ENCODE data around the gene TSC22D3. TPM values are rescaled to one million over a fixed set of nuclear protein-coding genes. Genes with fewer than 3 reads are reported as not detected.

Gene TSC22D3
- total and polyA plus RNA-seq, 7 experiments from 2014 or later: 44.2 to 1,917 (median 383) TPM

- H3K4me1 Mint-ChIP-seq: peaks cover 9 to 30% (median 20%) of the 10 kb centered on the region in 7 donors
- ChIA-PET POLR2A (interaction anchor here (9.6 to 22.8 kb wide), 2 partner anchors 19 to 46 kb away, joined by 142 to 1138 read pairs; no protein-coding TSS in a partner anchor), CTCF (interaction anchor here (13.8 kb wide), 1 partner anchor 46 kb away, joined by 264 read pairs; no protein-coding TSS in a partner anchor)
- H3K27ac Mint-ChIP-seq: peak overlapping the region in 3 of 9 donors; percentile 19 to 71 (median 25)
- peaks cover 9 to 12% of the 10 kb centered on the region in 2 donors for H3K4me1 ChIP-seq (ENCODE audit: control insufficient read depth in 2 of 2, insufficient read depth in 2 of 2, low read length in 2 of 2)
- no peak overlapping the region for H3K4me3 Mint-ChIP-seq
- no peak overlapping the region for H3K4me3 ChIP-seq (ENCODE audit: low read length)
- ATAC-seq (no peak), DNase-seq (no peak)
- H3K36me3 Mint-ChIP-seq: no peaks in the 10 kb centered on the region
- H3K27ac ChIP-seq (ENCODE audit: low read depth, low read length): no peak overlapping the region
- intact Hi-C loops (cut with micrococcal nuclease): no loop called here
- H3K36me3 ChIP-seq (ENCODE audit: control insufficient read depth in 2 of 3, insufficient read depth in 3 of 3, low read length in 3 of 3): no peaks in the 10 kb centered on the region
- no peaks in the 10 kb centered on the region for H3K9me3 ChIP-seq (ENCODE audit: control insufficient read depth in 2 of 3, low read length in 3 of 3)
- H3K27me3 Mint-ChIP-seq: no peaks in the 10 kb centered on the region
- H3K27me3 ChIP-seq (ENCODE audit: control insufficient read depth in 2 of 2, insufficient read depth in 2 of 2, low read length in 2 of 2): no peaks in the 10 kb centered on the region
- H3K9me3 Mint-ChIP-seq: no peaks in the 10 kb centered on the region
Measured at GRCh38 chrX:107721966-107722707, 53.5 kb downstream of the TSC22D3 start.

GRCh38 chrX:107721318-107721717 lies 54.3 kb downstream of the TSC22D3 start:
- Histone ChIP-seq H3K36me3 (ENCODE audit: control insufficient read depth in 2 of 3, insufficient read depth in 3 of 3, low read length in 3 of 3) (peaks cover 0 to 5% (median 0%) of the 10 kb centered on the region in 3 experiments), H3K27ac (ENCODE audit: low read depth, low read length) (no peak overlapping the region), H3K9me3 (ENCODE audit: control insufficient read depth in 2 of 3, low read length in 3 of 3) (no peaks in the 10 kb centered on the region), H3K4me3 (ENCODE audit: low read length) (no peak overlapping the region), H3K27me3 (ENCODE audit: control insufficient read depth in 2 of 2, insufficient read depth in 2 of 2, low read length in 2 of 2) (no peaks in the 10 kb centered on the region), H3K4me1 (ENCODE audit: control insufficient read depth in 2 of 2, insufficient read depth in 2 of 2, low read length in 2 of 2) (peaks cover 11 to 12% of the 10 kb centered on the region in 2 donors)
- CTCF ChIA-PET: interaction anchor here (7.5 to 13.8 kb wide), 2 partner anchors 46 to 55 kb away, joined by 62 to 264 read pairs; partner anchors contain the start of genes NCBP2L and TSC22D3
- intact Hi-C loops (cut with micrococcal nuclease): no loop called here
- Mint-ChIP-seq H3K27me3 (no peaks in the 10 kb centered on the region), H3K4me1 (peaks cover 9 to 34% (median 22%) of the 10 kb centered on the region in 7 donors), H3K36me3 (no peaks in the 10 kb centered on the region), H3K9me3 (peaks cover 0 to 7% (median 0%) of the 10 kb centered on the region in 11 donors), H3K27ac (peak overlapping the region in 4 of 9 donors; percentile 19 to 71 (median 32)), H3K4me3 (no peak overlapping the region)
- ATAC-seq: no peak
- POLR2A ChIA-PET: interaction anchor here (1.4 to 22.8 kb wide), 3 partner anchors 10 to 45 kb away, joined by 3 to 1138 read pairs (median 142); no protein-coding TSS in a partner anchor
- DNase-seq: no peak

GRCh38 chrX:107718156-107718621 lies 57.4 kb downstream of the TSC22D3 start:
- H3K36me3 Mint-ChIP-seq: peaks cover 0 to 28% (median 24%) of the 10 kb centered on the region in 5 donors
- peak overlapping the region in 9 of 10 donors; percentile 87 to 96 (median 91) for H3K4me3 Mint-ChIP-seq
- Histone ChIP-seq H3K27ac (ENCODE audit: low read depth, low read length) (peak overlapping the region; percentile 100), H3K4me3 (ENCODE audit: low read length) (peak overlapping the region; percentile 68), H3K4me1 (ENCODE audit: control insufficient read depth in 2 of 2, insufficient read depth in 2 of 2, low read length in 2 of 2) (peaks cover 24 to 31% of the 10 kb centered on the region in 2 donors), H3K27me3 (ENCODE audit: control insufficient read depth in 2 of 2, insufficient read depth in 2 of 2, low read length in 2 of 2) (no peaks in the 10 kb centered on the region), H3K9me3 (ENCODE audit: control insufficient read depth in 2 of 3, low read length in 3 of 3) (no peaks in the 10 kb centered on the region), H3K36me3 (ENCODE audit: control insufficient read depth in 2 of 3, insufficient read depth in 3 of 3, low read length in 3 of 3) (peaks cover 23 to 28% (median 26%) of the 10 kb centered on the region in 3 experiments)
- POLR2A ChIA-PET: interaction anchor here (0.7 to 22.8 kb wide), 7 partner anchors 10 to 90 kb away, joined by 3 to 1138 read pairs (median 5); partner anchors contain the start of genes NCBP2L, PRPS1 and TSC22D3
- no peak for ATAC-seq
- H3K4me1 Mint-ChIP-seq: peaks cover 9 to 60% (median 43%) of the 10 kb centered on the region in 7 donors
- intact Hi-C loops (cut with micrococcal nuclease): loop anchor here in 1 of 2 donors (1.0 to 5.0 kb wide), 3 partner anchors 59 to 181 kb away; partner anchors contain the start of gene NCBP2L
- H3K9me3 Mint-ChIP-seq: peaks cover 0 to 15% (median 0%) of the 10 kb centered on the region in 11 donors
- CTCF ChIA-PET: interaction anchor here (0.6 to 13.8 kb wide), 9 partner anchors 20 to 62 kb away, joined by 3 to 264 read pairs (median 6); partner anchors contain the start of genes NCBP2L and TSC22D3
- H3K27ac Mint-ChIP-seq: peak overlapping the region; percentile 94 to 100 (median 98)
- DNase-seq: peak; percentile 24 to 76 (median 67)
- no peaks in the 10 kb centered on the region for H3K27me3 Mint-ChIP-seq

GRCh38 chrX:107716816-107717700 lies 58.5 kb downstream of the TSC22D3 start:
- ATAC-seq (peak; percentile 68), DNase-seq (peak; percentile 77 to 96 (median 91))
- Histone ChIP-seq H3K4me3 (ENCODE audit: low read length) (peak overlapping the region; percentile 97), H3K36me3 (ENCODE audit: control insufficient read depth in 2 of 3, insufficient read depth in 3 of 3, low read length in 3 of 3) (peaks cover 23 to 28% (median 28%) of the 10 kb centered on the region in 3 experiments), H3K4me1 (ENCODE audit: control insufficient read depth in 2 of 2, insufficient read depth in 2 of 2, low read length in 2 of 2) (peaks cover 33 to 41% of the 10 kb centered on the region in 2 donors), H3K27me3 (ENCODE audit: control insufficient read depth in 2 of 2, insufficient read depth in 2 of 2, low read length in 2 of 2) (no peaks in the 10 kb centered on the region), H3K27ac (ENCODE audit: low read depth, low read length) (peak overlapping the region; percentile 100), H3K9me3 (ENCODE audit: control insufficient read depth in 2 of 3, low read length in 3 of 3) (no peaks in the 10 kb centered on the region)
- Mint-ChIP-seq H3K27ac (peak overlapping the region; percentile 94 to 100 (median 98)), H3K36me3 (peaks cover 0 to 32% (median 26%) of the 10 kb centered on the region in 5 donors), H3K9me3 (peaks cover 0 to 15% (median 0%) of the 10 kb centered on the region in 11 donors), H3K4me3 (peak overlapping the region; percentile 87 to 96 (median 92)), H3K4me1 (peaks cover 12 to 71% (median 54%) of the 10 kb centered on the region in 7 donors), H3K27me3 (no peaks in the 10 kb centered on the region)
- POLR2A ChIA-PET: interaction anchor here (0.8 to 22.8 kb wide), 13 partner anchors 9 to 89 kb away, joined by 3 to 1138 read pairs (median 5); partner anchors contain the start of genes NCBP2L, PRPS1 and TSC22D3
- CTCF ChIA-PET: interaction anchor here (0.6 to 13.8 kb wide), 10 partner anchors 21 to 61 kb away, joined by 3 to 264 read pairs (median 4); partner anchors contain the start of genes NCBP2L and TSC22D3
- intact Hi-C loops (cut with micrococcal nuclease): loop anchor here (1.0 to 5.0 kb wide), 9 partner anchors 25 to 356 kb away; partner anchors contain the start of genes PRPS1 (in 2 of the 2), MID2 (in 1 of the 2) and NCBP2L (in 1 of the 2)

- Histone ChIP-seq H3K36me3 (ENCODE audit: control insufficient read depth in 2 of 3, insufficient read depth in 3 of 3, low read length in 3 of 3) (peaks cover 23 to 28% (median 28%) of the 10 kb centered on the region in 3 experiments), H3K27me3 (ENCODE audit: control insufficient read depth in 2 of 2, insufficient read depth in 2 of 2, low read length in 2 of 2) (no peaks in the 10 kb centered on the region), H3K4me3 (ENCODE audit: low read length) (peak overlapping the region; percentile 97), H3K27ac (ENCODE audit: low read depth, low read length) (peak overlapping the region; percentile 100), H3K9me3 (ENCODE audit: control insufficient read depth in 2 of 3, low read length in 3 of 3) (no peaks in the 10 kb centered on the region), H3K4me1 (ENCODE audit: control insufficient read depth in 2 of 2, insufficient read depth in 2 of 2, low read length in 2 of 2) (peaks cover 41 to 48% of the 10 kb centered on the region in 2 donors)
- peak overlapping the region; percentile 94 to 100 (median 99) for H3K27ac Mint-ChIP-seq
- ATAC-seq (no peak), DNase-seq (peak in 8 of 9 donors; percentile 7 to 42 (median 34))
- H3K36me3 Mint-ChIP-seq: peaks cover 0 to 32% (median 26%) of the 10 kb centered on the region in 5 donors
- POLR2A ChIA-PET: interaction anchor here (0.8 to 22.8 kb wide), 11 partner anchors 8 to 87 kb away, joined by 3 to 1138 read pairs (median 9); partner anchors contain the start of genes NCBP2L, PRPS1 and TSC22D3
- peaks cover 16 to 76% (median 55%) of the 10 kb centered on the region in 7 donors for H3K4me1 Mint-ChIP-seq
- intact Hi-C loops (cut with micrococcal nuclease): loop anchor here in 1 of 2 donors (2.0 to 5.0 kb wide), 2 partner anchors 179 to 357 kb away; no protein-coding TSS in a partner anchor
- no peaks in the 10 kb centered on the region for H3K27me3 Mint-ChIP-seq
- CTCF ChIA-PET: interaction anchor here (0.9 to 13.8 kb wide), 5 partner anchors 25 to 717 kb away, joined by 3 to 264 read pairs (median 21); partner anchors contain the start of genes NCBP2L and TSC22D3
- peak overlapping the region; percentile 87 to 97 (median 92) for H3K4me3 Mint-ChIP-seq
- peaks cover 0 to 16% (median 0%) of the 10 kb centered on the region in 11 donors for H3K9me3 Mint-ChIP-seq
Measured at GRCh38 chrX:107716118-107716684, 59.4 kb downstream of the TSC22D3 start.
